GM23338 (cell line): Measurements from ENCODE around the gene CABLES1. TPM values are rescaled to one million over a fixed set of nuclear protein-coding genes. Genes with fewer than 3 reads are reported as not detected.

Experiments used
- ATAC-seq: fragments of 200-7000 bp; cut with Tn5 transposase; 3 replicates; pipeline ENCODE4 v1.9.1; 2020
- DNase-seq: peaks from one replicate; pipeline ENCODE4 v3.0.0-alpha.2; 2015; ENCODE audit warnings: low spot score
- H2AFZ ChIP-seq: fragments of 200-600 bp; sonication (generic); 2 replicates; pipeline ENCODE4 v1.8.0; 2016; ENCODE audit warnings: antibody characterized with exemption, mild to moderate bottlenecking, moderate library complexity
- H3F3A ChIP-seq: fragments of 200-600 bp; sonication (generic); replicated peaks from 2 replicates; pipeline ENCODE4 v1.8.0; 2017; ENCODE audit warnings: antibody characterized with exemption, mixed run types, low read depth
- H3K27ac ChIP-seq: fragments of 200-600 bp; sonication (generic); 2 replicates; pipeline ENCODE4 v1.6.1; 2016; ENCODE audit warnings: low read depth
- H3K27me3 ChIP-seq: fragments of 200-600 bp; sonication (generic); 2 replicates; pipeline ENCODE4 v1.8.0; 2016; ENCODE audit warnings: mild to moderate bottlenecking, mixed run types, moderate library complexity; ENCODE audit not compliant: insufficient read depth
- H3K36me3 ChIP-seq: fragments of 200-600 bp; sonication (generic); 2 replicates; pipeline ENCODE4 v1.8.0; 2016; ENCODE audit warnings: mild to moderate bottlenecking; ENCODE audit not compliant: insufficient read depth
- H3K4me1 ChIP-seq: fragments of 200-600 bp; sonication (generic); 2 replicates; pipeline ENCODE4 v1.8.0; 2016; ENCODE audit warnings: mild to moderate bottlenecking, moderate library complexity; ENCODE audit not compliant: insufficient read depth
- H3K4me2 ChIP-seq: fragments of 200-600 bp; sonication (generic); 2 replicates; pipeline ENCODE4 v1.7.1; 2017; ENCODE audit warnings: mixed run types
- H3K4me3 ChIP-seq: fragments of 200-600 bp; sonication (generic); 2 replicates; pipeline ENCODE4 v1.6.1; 2016; ENCODE audit warnings: mixed run types
- H3K79me2 ChIP-seq: fragments of 200-600 bp; sonication (generic); replicated peaks from 2 replicates; pipeline ENCODE4 v1.8.0; 2017; ENCODE audit warnings: mild to moderate bottlenecking; ENCODE audit not compliant: insufficient read depth
- H3K9me2 ChIP-seq: fragments of 200-600 bp; sonication (generic); 2 replicates; pipeline ENCODE4 v1.8.0; 2017; ENCODE audit not compliant: insufficient read depth
- H4K20me1 ChIP-seq: fragments of 200-600 bp; sonication (generic); replicated peaks from 2 replicates; pipeline ENCODE4 v1.8.0; 2017; ENCODE audit warnings: mild to moderate bottlenecking; ENCODE audit not compliant: insufficient read depth
- H3K27ac Mint-ChIP-seq: 2 replicates; pipeline ENCODE4 v1.8.0; 2020; ENCODE audit warnings: inconsistent platforms, mild to moderate bottlenecking, moderate library complexity, mixed read lengths
- H3K27me3 Mint-ChIP-seq: 3 replicates; pipeline ENCODE4 v1.8.0; 2022; ENCODE audit warnings: low read depth, mild to moderate bottlenecking, moderate library complexity, mixed read lengths, inconsistent platforms; ENCODE audit not compliant: insufficient read depth, poor library complexity
- H3K36me3 Mint-ChIP-seq: 3 replicates; pipeline ENCODE4 v1.8.0; 2021; ENCODE audit warnings: low read depth, mild to moderate bottlenecking, inconsistent platforms, moderate library complexity, mixed read lengths
- H3K4me1 Mint-ChIP-seq: 3 replicates; pipeline ENCODE4 v1.8.0; 2020; ENCODE audit warnings: mild to moderate bottlenecking, inconsistent platforms, mixed read lengths
- H3K4me3 Mint-ChIP-seq: 3 replicates; pipeline ENCODE4 v1.8.0; 2021; ENCODE audit warnings: moderate library complexity, mild to moderate bottlenecking, inconsistent platforms, mixed read lengths
- H3K9me3 Mint-ChIP-seq: 3 replicates; pipeline ENCODE4 v1.8.0; 2020; ENCODE audit warnings: moderate library complexity, mild to moderate bottlenecking, inconsistent platforms, mixed read lengths
- CREB1 ChIP-seq: fragments of 250-450 bp; sonication (Bioruptor Pico); IDR thresholded peaks from 2 replicates; pipeline ENCODE4 v1.5.0; 2020; ENCODE audit warnings: low read depth, mild to moderate bottlenecking, moderate library complexity
- CTCF ChIP-seq, 2 experiments: fragments of 200-600 bp in 1 of 2; sonication (generic) in 1 of 2; conservative IDR thresholded peaks; 2 replicates each; pipeline versions ENCODE4 v1.5.1 to v1.6.1; 2016 to 2017; ENCODE audit warnings: antibody characterized with exemption in 2 of 2, low read depth in 2 of 2, mild to moderate bottlenecking in 2 of 2, moderate library complexity in 1 of 2
- ETS1 ChIP-seq: IDR thresholded peaks from 2 replicates; pipeline ENCODE4 v1.6.1; 2016; ENCODE audit warnings: antibody characterized with exemption
- EZH2 ChIP-seq: fragments of 200-600 bp; sonication (generic); IDR thresholded peaks from one replicate; pipeline ENCODE4 v1.8.0; 2017; ENCODE audit warnings: antibody characterized with exemption, mild to moderate bottlenecking, low read depth; ENCODE audit not compliant: unreplicated experiment
- EZH2phosphoT487 ChIP-seq: fragments of 200-600 bp; sonication (generic); IDR thresholded peaks from one replicate; pipeline ENCODE4 v1.8.1; 2018; ENCODE audit warnings: antibody characterized with exemption; ENCODE audit not compliant: unreplicated experiment
- JUNB ChIP-seq: IDR thresholded peaks from one replicate; pipeline ENCODE4 v1.6.1; 2016; ENCODE audit warnings: antibody characterized with exemption; ENCODE audit not compliant: unreplicated experiment
- NANOG ChIP-seq: IDR thresholded peaks from 2 replicates; pipeline ENCODE4 v1.6.1; 2016; ENCODE audit warnings: antibody characterized with exemption, borderline replicate concordance
- POLR2AphosphoS5 ChIP-seq: IDR thresholded peaks from 2 replicates; pipeline ENCODE4 v1.6.1; 2016; ENCODE audit warnings: antibody characterized with exemption, low read depth
- REST ChIP-seq: IDR thresholded peaks from one replicate; pipeline ENCODE4 v1.6.1; 2018; ENCODE audit warnings: antibody characterized with exemption; ENCODE audit not compliant: unreplicated experiment
- STAT1 ChIP-seq: IDR thresholded peaks from one replicate; pipeline ENCODE4 v1.6.1; 2016; ENCODE audit warnings: antibody characterized with exemption; ENCODE audit not compliant: unreplicated experiment
- ZNF114 ChIP-seq: fragments of 250-450 bp; sonication (Bioruptor Pico); IDR thresholded peaks from 2 replicates; pipeline ENCODE4 v1.5.0; 2020; ENCODE audit warnings: mild to moderate bottlenecking, moderate library complexity
- ZNF331 ChIP-seq: fragments of 250-450 bp; sonication (Bioruptor Pico); IDR thresholded peaks from 2 replicates; pipeline ENCODE4 v1.5.0; 2020; ENCODE audit warnings: low read depth, mild to moderate bottlenecking, moderate library complexity
- ZNF462 ChIP-seq: fragments of 250-450 bp; sonication (Bioruptor Pico); IDR thresholded peaks from 2 replicates; pipeline ENCODE4 v1.5.0; 2020; ENCODE audit warnings: mild to moderate bottlenecking, moderate library complexity
- polyA plus RNA-seq: library from polyadenylated mRNA; unstranded; fragments of >200 nt; fragmentation: Nextera tagmentation; extraction: Ambion mirVana; gene quantifications from 2 replicates; pipeline ENCODE4 v1.2.1, GENCODE V29; 2016
- total RNA-seq: library from RNA; depleted of rRNA; stranded (reverse); fragments of >200 nt; shearing (Covaris generic); gene quantifications from 2 replicates; pipeline ENCODE4 v1.2.3, GENCODE V29; 2014

CABLES1 gene
- total and polyA plus RNA-seq, 2 experiments from 2014 or later, result 2.6 to 12.4 TPM

GRCh38 chr18:23229472-23229871 lies 94.2 kb downstream of the CABLES1 start:
- H3K36me3 Mint-ChIP-seq, result peaks cover 45% of the 10 kb centered on the region
- H3K27ac ChIP-seq, result peak overlapping the region; percentile 21; the same call in 1 of the 2 replicates
- no peak overlapping the region for H3K4me3 Mint-ChIP-seq
- DNase-seq, result no peak
- H3K27ac Mint-ChIP-seq, result no peak overlapping the region
- no peaks in the 10 kb centered on the region for H3K9me3 Mint-ChIP-seq
- peaks cover 17% of the 10 kb centered on the region for H3K4me1 ChIP-seq
- H3F3A ChIP-seq, result no peaks in the 10 kb centered on the region
- peaks cover 31% of the 10 kb centered on the region for H3K4me1 Mint-ChIP-seq
- no peaks in the 10 kb centered on the region for H3K27me3 ChIP-seq
- peaks cover 5% of the 10 kb centered on the region for H3K27me3 Mint-ChIP-seq
- no peaks in the 10 kb centered on the region for H3K9me2 ChIP-seq
- TF ChIP-seq EZH2 (no peak), CREB1 (CRISPR knock-in tag) (no peak), ZNF462 (CRISPR knock-in tag) (no peak), JUNB (no peak), ETS1 (no peak), ZNF331 (CRISPR knock-in tag) (no peak), POLR2AphosphoS5 (no peak), ZNF114 (CRISPR knock-in tag) (no peak), REST (no peak), STAT1 (no peak), EZH2phosphoT487 (no peak), CTCF (conservative IDR thresholded peaks at IDR 0.05; ENCODE audit: low read depth in 2 of 2) (no peak), NANOG (no peak)
- H2AFZ ChIP-seq, result no peak overlapping the region
- no peaks in the 10 kb centered on the region for H4K20me1 ChIP-seq
- no peaks in the 10 kb centered on the region; the same call in 1 of the 2 replicates for H3K36me3 ChIP-seq
- ATAC-seq, result no peak
- no peak overlapping the region for H3K4me2 ChIP-seq
- H3K79me2 ChIP-seq, result no peaks in the 10 kb centered on the region
- H3K4me3 ChIP-seq, result no peak overlapping the region
